ENCODE data around the gene XPA.

The XPA gene

DNA sequence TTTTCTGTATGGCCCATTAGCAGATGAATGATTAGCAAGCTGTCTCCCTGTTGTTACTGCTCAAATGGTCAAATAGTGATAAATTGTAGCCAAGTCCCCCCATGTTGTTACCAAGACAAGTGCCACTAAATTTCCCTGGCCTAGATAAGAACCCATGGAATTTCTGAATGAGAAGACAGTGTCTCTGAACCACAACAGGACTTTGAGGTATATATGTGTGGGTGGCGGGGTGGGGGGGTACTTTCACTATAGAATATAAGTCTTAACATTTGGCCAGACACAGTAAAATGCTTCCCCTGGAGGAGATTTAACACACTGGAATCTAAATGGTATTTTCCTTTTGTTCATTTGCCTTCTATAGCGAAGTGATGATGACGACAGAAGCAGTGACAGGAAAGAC, 28.7 kb downstream of the XPA start:
- Histone ChIP-seq H2AK5ac (ENCODE audit: low read depth, low read length) (no peak overlapping the region), H3K36me3 (replicated peaks in 1 of 2; ENCODE audit: control insufficient read depth in 2 of 2, insufficient read depth in 2 of 2, low read length in 2 of 2) (peaks cover 32 to 100% of the 10 kb centered on the region in 2 donors), H3K23ac (ENCODE audit: low read depth, low read length, poor library complexity) (no peak overlapping the region), H3K4me1 (ENCODE audit: control insufficient read depth in 2 of 2, insufficient read depth in 1 of 2, low read depth in 1 of 2, low read length in 2 of 2) (no peaks in the 10 kb centered on the region), H2AFZ (ENCODE audit: low read length) (no peak overlapping the region), H3K4me2 (ENCODE audit: insufficient read depth, low read length, poor library complexity, severe bottlenecking) (no peak overlapping the region), H4K91ac (ENCODE audit: low read depth, low read length, poor library complexity) (no peak overlapping the region), H3K79me1 (ENCODE audit: low read depth, low read length) (no peaks in the 10 kb centered on the region), H3K14ac (ENCODE audit: low read length) (no peak overlapping the region), H3K4ac (ENCODE audit: low read length) (no peak overlapping the region), H3K9ac (ENCODE audit: low read depth, low read length, poor library complexity) (no peak overlapping the region), H3K27ac (replicated peaks; ENCODE audit: low read length) (no peak overlapping the region), H3K18ac (ENCODE audit: low read length) (no peak overlapping the region), H4K8ac (ENCODE audit: low read depth, low read length) (no peak overlapping the region), H2BK12ac (ENCODE audit: low read length) (no peak overlapping the region), H2BK15ac (ENCODE audit: low read length) (no peak overlapping the region), H3K4me3 (ENCODE audit: low read length in 2 of 2) (no peak overlapping the region), H3K27me3 (ENCODE audit: control insufficient read depth in 3 of 3, insufficient read depth in 3 of 3, low read depth in 1 of 3, low read length in 3 of 3) (no peaks in the 10 kb centered on the region), H3K9me3 (replicated peaks in 1 of 2; ENCODE audit: control insufficient read depth in 2 of 2, insufficient read depth in 1 of 2, low read depth in 1 of 2, low read length in 2 of 2) (no peaks in the 10 kb centered on the region), H2BK120ac (ENCODE audit: low read depth, low read length) (no peak overlapping the region), H2BK5ac (ENCODE audit: low read length) (no peak overlapping the region)
- WGBS, 2 donors (ENCODE audit: extremely low coverage in 2 of 2, insufficient read length in 2 of 2, insufficient replicate concordance in 1 of 2), result no CpG with 5 or more reads among the region's 3 CpGs
- no peak for DNase-seq (ENCODE audit: low spot score)

DNA sequence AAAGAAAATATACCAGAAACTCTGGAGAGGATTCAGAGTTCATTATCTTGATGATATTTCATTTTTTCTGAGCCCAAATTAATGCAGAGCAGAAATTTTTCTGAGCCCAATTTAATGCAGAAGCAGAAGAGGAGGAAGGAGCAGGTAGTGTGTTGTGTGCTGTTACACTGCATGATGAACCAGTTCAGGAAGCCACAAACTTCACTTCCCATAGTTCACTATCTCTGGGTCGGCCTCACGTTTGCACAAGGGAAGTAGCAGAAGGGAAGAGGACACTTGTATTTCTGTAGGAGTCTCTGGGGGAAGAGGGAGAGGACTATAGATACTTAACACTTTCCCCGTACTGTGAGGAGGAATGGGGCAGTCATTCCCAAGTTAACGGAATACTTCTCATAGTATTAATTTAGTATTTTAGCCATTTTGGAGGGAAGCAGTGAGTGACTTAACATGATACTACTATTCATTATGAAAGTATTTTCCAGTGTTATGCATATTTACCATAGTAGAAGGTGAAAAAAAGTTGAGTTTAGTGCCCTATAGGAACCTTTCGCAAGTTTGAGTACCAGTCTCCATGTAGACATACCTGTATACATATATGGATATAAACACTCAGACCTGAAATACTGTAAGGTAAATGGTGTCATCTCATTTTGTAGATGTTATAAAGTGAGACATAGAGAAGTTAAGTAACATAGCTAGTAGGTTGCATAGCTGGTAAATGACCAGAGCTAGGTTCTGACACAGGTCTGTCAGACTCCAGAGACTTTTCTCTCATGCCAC, 30.0 kb downstream of the XPA start:
- Histone ChIP-seq H3K27ac (replicated peaks; ENCODE audit: low read length) (no peak overlapping the region), H3K23ac (ENCODE audit: low read depth, low read length, poor library complexity) (no peak overlapping the region), H3K4ac (ENCODE audit: low read length) (no peak overlapping the region), H2BK120ac (ENCODE audit: low read depth, low read length) (no peak overlapping the region), H2AK5ac (ENCODE audit: low read depth, low read length) (no peak overlapping the region), H2AFZ (ENCODE audit: low read length) (no peak overlapping the region), H3K27me3 (ENCODE audit: control insufficient read depth in 3 of 3, insufficient read depth in 3 of 3, low read depth in 1 of 3, low read length in 3 of 3) (no peaks in the 10 kb centered on the region), H3K36me3 (replicated peaks in 1 of 2; ENCODE audit: control insufficient read depth in 2 of 2, insufficient read depth in 2 of 2, low read length in 2 of 2) (peaks cover 32 to 98% of the 10 kb centered on the region in 2 donors), H3K4me3 (ENCODE audit: low read length in 2 of 2) (no peak overlapping the region), H3K9ac (ENCODE audit: low read depth, low read length, poor library complexity) (no peak overlapping the region), H3K14ac (ENCODE audit: low read length) (no peak overlapping the region), H3K4me2 (ENCODE audit: insufficient read depth, low read length, poor library complexity, severe bottlenecking) (no peak overlapping the region), H4K91ac (ENCODE audit: low read depth, low read length, poor library complexity) (no peak overlapping the region), H2BK5ac (ENCODE audit: low read length) (no peak overlapping the region), H3K79me1 (ENCODE audit: low read depth, low read length) (no peaks in the 10 kb centered on the region), H2BK15ac (ENCODE audit: low read length) (no peak overlapping the region), H3K4me1 (ENCODE audit: control insufficient read depth in 2 of 2, insufficient read depth in 1 of 2, low read depth in 1 of 2, low read length in 2 of 2) (no peaks in the 10 kb centered on the region), H4K8ac (ENCODE audit: low read depth, low read length) (no peak overlapping the region), H3K9me3 (replicated peaks in 1 of 2; ENCODE audit: control insufficient read depth in 2 of 2, insufficient read depth in 1 of 2, low read depth in 1 of 2, low read length in 2 of 2) (no peaks in the 10 kb centered on the region), H3K18ac (ENCODE audit: low read length) (no peak overlapping the region), H2BK12ac (ENCODE audit: low read length) (no peak overlapping the region)
- no peak for DNase-seq (ENCODE audit: low spot score)
- WGBS, 2 donors (ENCODE audit: extremely low coverage in 2 of 2, insufficient read length in 2 of 2, insufficient replicate concordance in 1 of 2), result no CpG with 5 or more reads among the region's 5 CpGs

DNA sequence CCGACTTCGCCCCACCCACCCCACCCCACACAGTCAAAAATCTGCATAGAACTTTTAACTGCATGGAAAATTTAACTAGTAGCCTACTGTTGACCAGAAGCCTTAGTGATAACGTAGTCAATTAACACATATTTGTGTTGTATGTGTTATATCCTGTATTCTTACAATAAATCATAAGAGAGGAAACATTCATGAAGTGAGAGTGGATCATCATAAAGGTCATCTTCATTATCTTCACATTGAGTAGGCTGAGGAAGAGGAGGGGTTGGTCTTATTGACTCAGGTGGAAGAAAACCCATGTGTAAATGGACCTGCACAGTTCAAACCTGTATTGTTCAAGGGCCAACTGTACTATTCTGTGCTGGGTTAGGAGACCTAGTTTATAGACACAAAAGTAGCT, 31.4 kb downstream of the XPA start:
- Histone ChIP-seq H4K8ac (ENCODE audit: low read depth, low read length) (no peak overlapping the region), H2AFZ (ENCODE audit: low read length) (no peak overlapping the region), H3K14ac (ENCODE audit: low read length) (no peak overlapping the region), H2BK15ac (ENCODE audit: low read length) (no peak overlapping the region), H3K36me3 (replicated peaks in 1 of 2; ENCODE audit: control insufficient read depth in 2 of 2, insufficient read depth in 2 of 2, low read length in 2 of 2) (peaks cover 31 to 98% of the 10 kb centered on the region in 2 donors), H3K79me1 (ENCODE audit: low read depth, low read length) (no peaks in the 10 kb centered on the region), H3K4me2 (ENCODE audit: insufficient read depth, low read length, poor library complexity, severe bottlenecking) (no peak overlapping the region), H2BK120ac (ENCODE audit: low read depth, low read length) (no peak overlapping the region), H2AK5ac (ENCODE audit: low read depth, low read length) (no peak overlapping the region), H3K9me3 (replicated peaks in 1 of 2; ENCODE audit: control insufficient read depth in 2 of 2, insufficient read depth in 1 of 2, low read depth in 1 of 2, low read length in 2 of 2) (no peaks in the 10 kb centered on the region), H2BK5ac (ENCODE audit: low read length) (no peak overlapping the region), H3K4me3 (ENCODE audit: low read length in 2 of 2) (no peak overlapping the region), H3K9ac (ENCODE audit: low read depth, low read length, poor library complexity) (no peak overlapping the region), H4K91ac (ENCODE audit: low read depth, low read length, poor library complexity) (no peak overlapping the region), H3K4ac (ENCODE audit: low read length) (no peak overlapping the region), H3K27ac (replicated peaks; ENCODE audit: low read length) (no peak overlapping the region), H3K27me3 (ENCODE audit: control insufficient read depth in 3 of 3, insufficient read depth in 3 of 3, low read depth in 1 of 3, low read length in 3 of 3) (no peaks in the 10 kb centered on the region), H3K4me1 (ENCODE audit: control insufficient read depth in 2 of 2, insufficient read depth in 1 of 2, low read depth in 1 of 2, low read length in 2 of 2) (no peaks in the 10 kb centered on the region), H3K23ac (ENCODE audit: low read depth, low read length, poor library complexity) (no peak overlapping the region), H2BK12ac (ENCODE audit: low read length) (no peak overlapping the region), H3K18ac (ENCODE audit: low read length) (no peak overlapping the region)
- no peak for DNase-seq (ENCODE audit: low spot score)
- WGBS, 2 donors (ENCODE audit: extremely low coverage in 2 of 2, insufficient read length in 2 of 2, insufficient replicate concordance in 1 of 2), result no CpG with 5 or more reads among the region's 3 CpGs

DNA sequence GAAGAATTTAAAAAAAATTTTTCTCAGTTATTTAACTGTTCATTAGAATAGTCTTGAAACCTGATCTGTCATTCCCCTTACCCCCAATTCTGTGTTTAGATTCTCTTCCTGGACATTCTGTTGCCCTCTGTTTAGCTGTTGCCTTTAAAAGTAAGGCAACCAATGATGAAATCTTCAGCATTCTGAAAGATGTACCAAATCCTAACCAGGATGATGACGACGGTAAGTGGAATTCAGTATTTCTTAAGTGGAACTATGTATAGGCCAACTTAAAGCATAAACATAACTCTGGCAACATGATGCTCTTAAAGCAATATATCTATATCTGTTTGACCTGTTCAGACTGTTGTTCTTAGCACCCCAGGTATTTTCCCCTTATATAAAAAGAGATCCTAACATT, 36.3 kb downstream of the XPA start:
- no peaks in the 10 kb centered on the region for H3K4me1 ChIP-seq (ENCODE audit: control insufficient read depth in 2 of 2, insufficient read depth in 1 of 2, low read depth in 1 of 2, low read length in 2 of 2)
- no peak overlapping the region for H2BK12ac ChIP-seq (ENCODE audit: low read length)
- H4K91ac ChIP-seq (ENCODE audit: low read depth, low read length, poor library complexity), result no peak overlapping the region
- H3K4ac ChIP-seq (ENCODE audit: low read length), result no peak overlapping the region
- no peak overlapping the region for H3K14ac ChIP-seq (ENCODE audit: low read length)
- H3K9me3 ChIP-seq (replicated peaks in 1 of 2; ENCODE audit: control insufficient read depth in 2 of 2, insufficient read depth in 1 of 2, low read depth in 1 of 2, low read length in 2 of 2), result no peaks in the 10 kb centered on the region
- no peaks in the 10 kb centered on the region for H3K79me1 ChIP-seq (ENCODE audit: low read depth, low read length)
- H2AK5ac ChIP-seq (ENCODE audit: low read depth, low read length), result no peak overlapping the region
- WGBS, 2 donors (ENCODE audit: extremely low coverage in 2 of 2, insufficient read length in 2 of 2, insufficient replicate concordance in 1 of 2), result no CpG with 5 or more reads among the region's 2 CpGs
- no peak overlapping the region for H3K4me2 ChIP-seq (ENCODE audit: insufficient read depth, low read length, poor library complexity, severe bottlenecking)
- no peak overlapping the region for H3K27ac ChIP-seq (replicated peaks; ENCODE audit: low read length)
- no peak overlapping the region for H3K4me3 ChIP-seq (ENCODE audit: low read length in 2 of 2)
- H4K8ac ChIP-seq (ENCODE audit: low read depth, low read length), result no peak overlapping the region
- no peak overlapping the region for H2AFZ ChIP-seq (ENCODE audit: low read length)
- H3K18ac ChIP-seq (ENCODE audit: low read length), result no peak overlapping the region
- no peak overlapping the region for H2BK15ac ChIP-seq (ENCODE audit: low read length)
- no peaks in the 10 kb centered on the region for H3K27me3 ChIP-seq (ENCODE audit: control insufficient read depth in 3 of 3, insufficient read depth in 3 of 3, low read depth in 1 of 3, low read length in 3 of 3)
- H2BK120ac ChIP-seq (ENCODE audit: low read depth, low read length), result no peak overlapping the region
- H3K23ac ChIP-seq (ENCODE audit: low read depth, low read length, poor library complexity), result no peak overlapping the region
- no peak overlapping the region for H2BK5ac ChIP-seq (ENCODE audit: low read length)
- no peak for DNase-seq (ENCODE audit: low spot score)
- peaks cover 28 to 97% of the 10 kb centered on the region in 2 donors for H3K36me3 ChIP-seq (replicated peaks in 1 of 2; ENCODE audit: control insufficient read depth in 2 of 2, insufficient read depth in 2 of 2, low read length in 2 of 2)
- no peak overlapping the region for H3K9ac ChIP-seq (ENCODE audit: low read depth, low read length, poor library complexity)
